Loucy (cell line): ENCODE results near the gene ERCC6L2.

Experiments
- H2AFZ ChIP-seq: fragments of 200-600 bp; sonication (generic); 2 replicates; pipeline ENCODE4 v1.6.0; 2016; ENCODE audit warnings: antibody characterized with exemption, mild to moderate bottlenecking, low read length, moderate library complexity
- H3F3A ChIP-seq: fragments of 200-600 bp; 2 replicates; pipeline ENCODE4 v1.6.0; 2016; ENCODE audit warnings: antibody characterized with exemption, low read depth, mild to moderate bottlenecking
- H3K27me3 ChIP-seq: fragments of 200-600 bp; sonication (generic); 2 replicates; pipeline ENCODE4 v1.6.1; 2014; ENCODE audit warnings: low read length, mild to moderate bottlenecking; ENCODE audit not compliant: insufficient read depth, poor library complexity, severe bottlenecking
- H3K36me3 ChIP-seq: fragments of 200-600 bp; sonication (generic); 2 replicates; pipeline ENCODE4 v1.6.1; 2016; ENCODE audit warnings: low read length; ENCODE audit not compliant: insufficient read depth
- H3K4me1 ChIP-seq: fragments of 200-600 bp; sonication (generic); 2 replicates; pipeline ENCODE4 v1.5.1; 2014; ENCODE audit warnings: low read length, mild to moderate bottlenecking; ENCODE audit not compliant: insufficient read depth, poor library complexity, severe bottlenecking
- H3K4me2 ChIP-seq: fragments of 200-600 bp; sonication (generic); 2 replicates; pipeline ENCODE4 v1.6.0; 2014; ENCODE audit warnings: antibody characterized with exemption, low read length, low read depth, mild to moderate bottlenecking; ENCODE audit not compliant: poor library complexity, severe bottlenecking
- H3K4me3 ChIP-seq: fragments of 200-600 bp; sonication (generic); 2 replicates; pipeline ENCODE4 v1.5.1; 2014; ENCODE audit warnings: low read length, mild to moderate bottlenecking, mixed read lengths; ENCODE audit not compliant: poor library complexity, severe bottlenecking
- H3K79me2 ChIP-seq: fragments of 200-600 bp; sonication (generic); 2 replicates; pipeline ENCODE4 v1.6.1; 2014; ENCODE audit warnings: low read length; ENCODE audit not compliant: insufficient read depth
- H3K9ac ChIP-seq: fragments of 200-600 bp; sonication (generic); 2 replicates; pipeline ENCODE4 v1.6.0; 2014; ENCODE audit warnings: mild to moderate bottlenecking, low read depth, low read length, moderate library complexity; ENCODE audit not compliant: poor library complexity, severe bottlenecking
- H3K9me2 ChIP-seq: fragments of 200-600 bp; sonication (generic); replicated peaks from 2 replicates; pipeline ENCODE4 v1.6.1; 2016; ENCODE audit warnings: low read depth, low read length, mixed read lengths
- H3K9me3 ChIP-seq: fragments of 200-600 bp; sonication (generic); 2 replicates; pipeline ENCODE4 v1.6.1; 2014; ENCODE audit warnings: mild to moderate bottlenecking, antibody characterized with exemption, low read length, low read depth; ENCODE audit not compliant: insufficient read depth
- H4K20me1 ChIP-seq: fragments of 200-600 bp; sonication (generic); 2 replicates; pipeline ENCODE4 v1.6.0; 2014; ENCODE audit warnings: antibody characterized with exemption, low read length, mild to moderate bottlenecking; ENCODE audit not compliant: insufficient read depth, poor library complexity, severe bottlenecking
- CTCF ChIP-seq: fragments of 200-600 bp; sonication (generic); conservative IDR thresholded peaks from 2 replicates; pipeline ENCODE4 v1.5.1; 2014; ENCODE audit warnings: mild to moderate bottlenecking, antibody characterized with exemption, low read length
- EZH2phosphoT487 ChIP-seq: fragments of 200-600 bp; IDR thresholded peaks from 2 replicates; pipeline ENCODE4 v1.6.1; 2018; ENCODE audit warnings: antibody characterized with exemption, mild to moderate bottlenecking, moderate library complexity, borderline replicate concordance

Gene ERCC6L2

GRCh38 chr9:95978106-95978505 lies 102.6 kb downstream of the ERCC6L2 start:
- TF ChIP-seq EZH2phosphoT487 (no peak), CTCF (no peak)

GRCh38 chr9:95979446-95979845 lies 104.0 kb downstream of the ERCC6L2 start:
- no peak overlapping the region for H2AFZ ChIP-seq
- no peaks in the 10 kb centered on the region for H3K27me3 ChIP-seq
- peaks cover 3% of the 10 kb centered on the region; the same call in 1 of the 2 replicates for H3F3A ChIP-seq
- no peak overlapping the region for H3K4me2 ChIP-seq
- H4K20me1 ChIP-seq, result no peaks in the 10 kb centered on the region
- H3K4me3 ChIP-seq, result no peak overlapping the region
- no peaks in the 10 kb centered on the region for H3K36me3 ChIP-seq
- peaks cover 43% of the 10 kb centered on the region for H3K4me1 ChIP-seq
- no peaks in the 10 kb centered on the region for H3K9me3 ChIP-seq
- TF ChIP-seq CTCF (no peak), EZH2phosphoT487 (no peak)
- H3K79me2 ChIP-seq, result no peaks in the 10 kb centered on the region
- H3K9ac ChIP-seq, result no peak overlapping the region
- H3K9me2 ChIP-seq, result no peaks in the 10 kb centered on the region

More at GRCh38 chr9:95978106-95978505, 102.6 kb downstream of the ERCC6L2 start:
- H3K79me2 ChIP-seq, result no peaks in the 10 kb centered on the region
- no peaks in the 10 kb centered on the region for H3K9me2 ChIP-seq
- no peak overlapping the region for H3K9ac ChIP-seq
- no peaks in the 10 kb centered on the region for H3K27me3 ChIP-seq
- no peaks in the 10 kb centered on the region for H4K20me1 ChIP-seq
- H2AFZ ChIP-seq, result no peak overlapping the region
- no peaks in the 10 kb centered on the region for H3K9me3 ChIP-seq
- peaks cover 3% of the 10 kb centered on the region; the same call in 1 of the 2 replicates for H3F3A ChIP-seq
- H3K4me1 ChIP-seq, result peaks cover 43% of the 10 kb centered on the region
- H3K4me2 ChIP-seq, result no peak overlapping the region
- peaks cover 12% of the 10 kb centered on the region; the same call in 1 of the 2 replicates for H3K36me3 ChIP-seq
- H3K4me3 ChIP-seq, result no peak overlapping the region

DNA sequence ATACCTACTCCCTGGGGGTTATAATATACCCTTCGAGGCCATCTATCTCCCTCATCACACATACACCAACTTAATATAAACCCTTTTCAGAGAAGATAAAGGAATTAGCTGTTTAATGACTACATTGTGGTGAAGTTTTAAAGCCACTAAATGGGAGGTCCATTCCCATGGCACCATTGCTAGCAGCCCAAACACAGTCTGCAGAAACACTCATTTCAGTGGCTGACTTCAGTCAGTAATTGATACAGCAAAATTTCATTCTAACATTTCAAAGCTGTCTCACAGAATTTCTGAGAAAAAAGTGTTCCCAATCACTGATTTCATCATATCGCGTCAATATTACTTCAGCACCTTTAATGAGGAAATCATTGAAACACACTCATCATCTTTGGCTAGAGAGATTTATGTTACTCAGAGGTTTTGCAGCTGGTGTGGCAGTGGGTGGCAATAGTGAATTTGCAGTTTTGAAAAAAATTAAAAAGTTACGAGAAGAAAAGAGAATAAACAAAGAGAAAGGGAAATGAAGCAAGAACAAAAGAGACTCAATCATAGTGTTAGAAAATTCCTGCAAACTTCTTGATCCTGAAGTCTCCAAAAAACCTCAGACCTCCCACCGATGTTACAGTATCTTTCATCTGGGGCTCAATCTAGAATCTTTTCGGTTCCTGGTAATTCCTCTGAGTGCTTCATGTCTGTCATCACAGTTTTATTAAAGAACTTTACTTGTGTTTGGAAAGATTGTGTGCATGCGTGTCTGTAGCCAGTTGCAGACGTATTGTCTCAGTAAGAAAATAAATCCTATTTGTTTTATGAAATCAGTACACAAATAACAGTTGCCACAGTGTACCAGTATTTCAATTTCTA lies 105.0 kb downstream of the ERCC6L2 start:
- H3K9ac ChIP-seq, result peak overlapping the region; percentile 26
- no peaks in the 10 kb centered on the region for H3K27me3 ChIP-seq
- no peaks in the 10 kb centered on the region for H3K79me2 ChIP-seq
- H3K9me2 ChIP-seq, result no peaks in the 10 kb centered on the region
- TF ChIP-seq CTCF (no peak), EZH2phosphoT487 (no peak)
- H3K4me1 ChIP-seq, result peaks cover 43% of the 10 kb centered on the region
- H3K9me3 ChIP-seq, result no peaks in the 10 kb centered on the region
- H3K4me2 ChIP-seq, result peak overlapping the region; percentile 70
- peaks cover 3% of the 10 kb centered on the region; the same call in 1 of the 2 replicates for H3F3A ChIP-seq
- H2AFZ ChIP-seq, result no peak overlapping the region
- peak overlapping the region; percentile 55 for H3K4me3 ChIP-seq
- no peaks in the 10 kb centered on the region; the same call in 1 of the 2 replicates for H3K36me3 ChIP-seq
- no peaks in the 10 kb centered on the region for H4K20me1 ChIP-seq
